ENCODE data around the gene GUCY1A2.
"Not testable (repeated sequence)": the region's sequence is repeated elsewhere in the genome, so short reads cannot be mapped to it uniquely, and the experiment has no call there.

The GUCY1A2 gene, protein sequence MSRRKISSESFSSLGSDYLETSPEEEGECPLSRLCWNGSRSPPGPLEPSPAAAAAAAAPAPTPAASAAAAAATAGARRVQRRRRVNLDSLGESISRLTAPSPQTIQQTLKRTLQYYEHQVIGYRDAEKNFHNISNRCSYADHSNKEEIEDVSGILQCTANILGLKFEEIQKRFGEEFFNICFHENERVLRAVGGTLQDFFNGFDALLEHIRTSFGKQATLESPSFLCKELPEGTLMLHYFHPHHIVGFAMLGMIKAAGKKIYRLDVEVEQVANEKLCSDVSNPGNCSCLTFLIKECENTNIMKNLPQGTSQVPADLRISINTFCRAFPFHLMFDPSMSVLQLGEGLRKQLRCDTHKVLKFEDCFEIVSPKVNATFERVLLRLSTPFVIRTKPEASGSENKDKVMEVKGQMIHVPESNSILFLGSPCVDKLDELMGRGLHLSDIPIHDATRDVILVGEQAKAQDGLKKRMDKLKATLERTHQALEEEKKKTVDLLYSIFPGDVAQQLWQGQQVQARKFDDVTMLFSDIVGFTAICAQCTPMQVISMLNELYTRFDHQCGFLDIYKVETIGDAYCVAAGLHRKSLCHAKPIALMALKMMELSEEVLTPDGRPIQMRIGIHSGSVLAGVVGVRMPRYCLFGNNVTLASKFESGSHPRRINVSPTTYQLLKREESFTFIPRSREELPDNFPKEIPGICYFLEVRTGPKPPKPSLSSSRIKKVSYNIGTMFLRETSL

DNA sequence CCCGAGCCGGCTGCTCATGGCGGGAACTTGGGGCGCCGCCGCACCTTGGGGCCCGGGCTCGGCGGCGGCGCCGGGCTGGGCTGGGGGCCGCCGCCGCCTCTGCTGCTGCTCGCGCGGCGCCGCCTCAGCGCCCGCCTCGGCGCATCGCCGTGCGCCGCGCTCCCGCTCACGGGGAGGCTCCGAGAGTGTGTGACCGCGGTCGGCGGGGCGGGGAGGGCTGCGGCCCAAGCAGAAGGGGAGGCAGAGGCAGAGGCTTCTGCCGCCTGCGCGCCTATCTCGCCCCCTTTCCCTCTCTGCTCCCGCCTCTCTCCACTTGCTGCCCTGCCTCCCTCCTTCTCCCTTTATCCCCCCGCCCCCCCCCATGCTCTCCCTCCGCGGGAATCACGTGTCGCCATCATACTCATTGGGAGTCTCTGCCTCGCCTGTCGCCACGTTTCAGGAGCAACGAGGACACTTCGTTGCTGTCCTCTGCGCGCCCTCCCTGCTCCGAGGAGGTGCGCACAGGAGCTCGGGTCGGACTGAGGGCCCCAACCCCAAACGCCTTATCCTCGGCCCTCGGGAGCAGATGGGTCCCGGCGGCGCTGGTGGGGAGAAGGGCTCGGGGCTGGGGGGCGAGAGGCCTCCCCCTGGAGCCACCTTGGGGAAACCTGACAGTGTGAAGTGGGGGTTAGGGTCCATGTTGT lies at the start of gene GUCY1A2:
Gene GUCY1A2, minus strand, starts transcription at position 258 of the 683 bp plus-strand sequence. CDS start 421 bp downstream, outside the sequence.
- no peak for DNase-seq

DNA sequence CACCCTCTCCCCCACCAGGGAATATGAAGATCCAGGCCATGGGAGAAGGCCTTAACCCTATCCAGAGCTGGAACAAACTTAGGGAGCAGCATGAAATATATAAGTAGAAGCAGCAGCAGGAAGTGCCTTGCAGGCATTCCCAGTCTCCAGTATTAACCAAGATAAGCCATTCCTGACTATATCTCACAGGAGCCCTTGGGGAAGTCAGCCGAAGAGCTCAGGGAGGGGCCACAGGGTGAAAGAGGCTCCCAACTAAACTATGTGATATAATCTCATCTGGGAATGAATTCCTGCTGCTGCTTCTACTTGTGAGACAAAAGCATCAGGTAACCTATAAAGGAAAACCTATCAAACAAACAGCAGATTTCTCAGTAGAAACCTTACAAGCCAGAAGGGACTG lies 36.1 kb upstream of the GUCY1A2 start:
- DNase-seq = no peak

DNA sequence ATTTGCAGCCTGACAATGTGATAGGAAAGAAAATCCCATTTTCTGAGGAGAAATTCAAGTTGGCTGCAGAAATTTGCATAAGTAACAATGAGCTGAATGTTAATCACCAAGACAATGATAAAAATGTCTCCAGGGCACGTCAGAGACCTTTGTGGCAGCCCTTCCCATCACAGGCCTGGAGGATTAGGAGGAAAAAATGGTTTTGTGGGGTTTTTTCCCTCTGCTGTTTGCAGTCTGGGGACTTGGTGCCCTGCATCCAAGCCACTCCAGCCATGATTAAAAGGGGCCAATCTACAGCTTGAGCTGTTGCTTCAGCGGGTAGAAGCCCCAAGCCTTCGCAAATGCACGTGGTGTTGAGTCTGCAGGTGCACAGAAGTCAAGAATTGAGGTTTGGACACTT lies 33.1 kb upstream of the GUCY1A2 start:
- DNase-seq = not testable (repeated sequence)

DNA sequence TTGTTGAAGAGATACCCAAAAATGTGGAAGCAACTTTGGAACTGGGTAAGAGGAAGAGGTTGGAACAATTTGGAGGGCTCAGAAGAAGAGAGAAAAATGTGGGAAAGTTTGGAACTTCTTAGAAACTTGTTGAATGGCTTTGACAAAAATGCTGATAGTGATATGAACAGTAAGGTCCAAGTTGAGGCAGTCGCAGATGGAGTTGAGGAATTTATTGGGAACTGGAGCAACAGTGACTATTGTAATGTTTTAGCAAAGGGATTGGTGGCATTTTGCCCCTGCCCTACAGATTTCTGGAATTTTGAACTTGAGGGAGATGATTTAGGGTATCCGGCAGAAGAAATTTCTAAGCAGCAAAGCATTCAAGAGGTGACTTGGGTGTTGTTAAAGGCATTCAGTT lies 32.6 kb upstream of the GUCY1A2 start:
- DNase-seq = not testable (repeated sequence)

DNA sequence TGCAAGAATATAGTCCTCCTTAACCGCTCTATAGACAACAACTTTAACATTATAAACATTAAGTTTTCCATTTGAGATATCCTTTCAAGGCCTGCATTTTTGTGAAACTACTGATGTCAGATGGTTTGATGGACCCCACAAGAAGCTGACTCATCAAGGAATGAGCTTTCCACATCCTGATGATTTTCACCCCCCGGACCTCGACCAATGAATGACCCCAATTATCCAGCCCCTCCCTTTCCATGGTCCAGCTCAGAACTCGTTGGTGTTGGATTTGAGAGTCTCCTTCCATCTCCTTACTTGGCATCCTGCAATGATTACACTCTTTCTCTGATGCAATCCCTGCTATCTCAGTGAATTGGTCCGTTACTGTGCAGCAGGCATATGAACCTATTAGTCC lies 31.8 kb upstream of the GUCY1A2 start:
- DNase-seq = no peak

DNA sequence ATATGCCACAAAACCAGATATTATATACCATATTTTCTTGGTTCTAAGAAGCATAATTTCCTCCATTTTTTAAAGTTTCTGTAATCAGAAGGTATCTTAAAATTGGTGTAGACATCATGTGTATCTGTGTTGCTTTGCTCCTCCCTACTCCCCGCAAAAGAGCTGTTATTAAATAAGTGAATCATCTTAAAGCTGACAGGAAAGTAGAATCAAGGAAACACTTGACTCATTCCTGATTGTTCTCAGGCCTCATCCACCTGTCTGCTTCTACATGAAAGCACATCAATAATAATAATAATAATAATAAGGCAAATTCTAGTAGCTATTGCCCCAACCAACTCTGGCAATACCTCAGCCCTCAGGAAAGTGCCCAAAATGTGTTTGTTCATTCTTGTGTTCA lies 26.2 kb upstream of the GUCY1A2 start:
- no peak for DNase-seq

DNA sequence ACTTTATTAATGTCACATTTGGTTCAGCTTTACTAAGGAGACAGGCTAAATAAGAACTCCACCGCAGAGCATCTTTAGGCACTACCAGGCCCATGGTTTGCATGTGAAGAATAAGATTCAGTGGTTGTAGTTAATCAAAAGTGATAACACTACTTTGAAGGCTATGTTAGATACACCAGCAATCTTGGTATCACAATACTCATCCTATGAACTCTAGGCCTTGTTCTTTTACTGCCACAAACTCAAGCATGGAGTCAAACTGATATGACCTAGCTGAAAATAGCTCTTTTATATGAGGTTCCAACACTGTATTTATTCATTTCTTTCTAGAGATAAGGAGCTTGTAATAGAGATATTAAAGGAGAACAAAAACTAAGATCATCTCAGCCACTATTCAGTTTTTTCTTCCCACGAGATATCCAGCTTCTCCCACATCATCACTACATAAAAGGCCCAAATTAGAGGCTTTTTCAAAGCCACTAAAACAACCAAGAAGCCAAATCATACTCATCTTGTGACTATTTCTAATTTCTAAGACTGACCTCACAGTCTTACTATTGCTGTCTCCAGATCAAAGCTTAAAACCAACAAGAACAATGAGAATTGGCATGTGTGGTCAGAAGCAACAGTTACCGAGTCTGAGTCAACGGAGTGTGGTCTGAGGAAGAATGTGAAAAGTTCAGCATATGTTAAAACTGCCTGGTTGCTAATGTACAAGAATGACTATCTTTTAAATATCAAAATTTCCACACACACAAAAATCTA lies 25.1 kb upstream of the GUCY1A2 start:
- DNase-seq = no peak

DNA sequence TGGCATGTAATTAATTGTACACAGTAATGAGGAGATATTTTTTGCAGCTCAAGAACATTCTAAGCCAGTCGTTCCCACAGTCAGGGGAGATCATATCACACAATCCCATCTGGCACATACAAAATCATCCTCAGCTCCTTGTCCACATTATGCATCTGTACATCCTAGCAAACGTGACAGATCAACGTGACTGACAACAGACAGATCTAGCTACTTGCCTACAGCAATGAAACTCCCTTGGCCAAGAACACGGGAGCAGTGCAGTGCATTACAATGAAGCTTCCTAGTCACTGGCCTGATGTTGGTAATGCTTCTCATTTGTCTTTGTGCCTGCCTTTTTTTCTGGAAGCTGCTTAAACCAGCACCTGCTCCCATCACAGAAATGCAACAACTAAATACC lies 24.5 kb upstream of the GUCY1A2 start:
- no peak for DNase-seq

DNA sequence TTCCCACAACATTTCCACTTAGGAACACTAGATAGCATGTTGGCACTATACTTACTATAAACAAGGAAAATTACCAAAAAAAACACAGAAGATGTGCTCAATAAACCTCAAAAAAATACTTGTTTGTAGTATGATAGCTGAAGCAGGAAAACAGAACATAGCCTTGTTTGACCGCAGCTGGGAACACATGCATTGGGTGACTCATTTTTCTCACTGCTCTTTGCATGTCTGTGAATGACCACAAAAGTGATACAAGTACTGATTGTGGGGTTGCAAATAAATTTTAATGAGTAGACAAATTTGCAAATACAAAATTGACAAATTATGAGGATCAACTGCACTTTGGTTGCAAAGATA lies 22.8 kb upstream of the GUCY1A2 start:
- DNase-seq = no peak

DNA sequence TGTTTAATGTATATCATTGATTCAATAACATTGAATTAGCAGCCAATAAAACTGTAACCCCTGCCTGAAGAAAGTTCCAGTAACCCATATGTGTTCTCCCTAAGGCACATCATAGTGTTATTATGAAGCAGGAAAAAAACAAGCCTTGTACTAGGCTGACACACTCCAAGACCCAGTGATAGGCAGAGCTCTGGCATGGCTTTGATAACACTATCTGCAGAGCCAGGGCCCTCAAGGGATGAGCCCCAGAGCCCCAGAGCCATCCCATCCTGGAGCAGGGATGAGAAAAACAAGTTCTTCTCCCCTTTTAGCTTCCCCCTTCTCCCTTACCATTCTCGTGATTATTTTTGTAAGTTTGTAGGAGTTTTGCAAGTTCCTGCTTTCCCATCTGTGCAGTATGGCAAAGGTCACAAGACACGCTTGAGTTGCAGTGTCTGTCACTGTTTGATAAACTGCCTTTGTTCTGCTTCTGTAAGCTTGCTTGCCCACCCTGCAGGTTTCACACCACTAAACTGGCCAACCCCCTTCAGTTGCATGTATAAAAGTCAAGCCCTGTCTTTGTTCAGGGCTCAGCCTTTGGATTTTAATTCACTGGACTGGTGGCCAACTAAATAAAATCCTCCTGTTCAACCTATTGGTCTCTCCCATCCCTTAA lies 22.3 kb upstream of the GUCY1A2 start:
- DNase-seq = no peak

DNA sequence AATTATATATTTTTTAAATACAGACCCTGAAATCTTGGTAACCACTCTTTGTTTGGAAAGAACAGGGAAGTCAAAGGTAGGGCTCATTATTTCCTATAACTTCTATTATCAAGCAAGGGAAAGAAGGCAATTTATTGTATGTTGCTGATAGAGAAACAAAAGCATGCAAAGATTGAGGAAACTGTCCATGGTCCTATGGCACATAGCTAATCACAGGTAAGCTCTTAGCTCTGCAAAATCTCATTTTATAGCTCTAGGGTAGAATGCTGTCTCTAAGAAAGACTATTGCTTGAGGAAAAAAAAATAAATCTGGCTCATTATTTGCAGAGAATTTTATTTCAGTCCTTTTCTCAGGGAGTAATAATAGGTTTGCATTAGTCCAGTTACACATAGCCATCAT lies 7.4 kb upstream of the GUCY1A2 start:
- no peak for DNase-seq

DNA sequence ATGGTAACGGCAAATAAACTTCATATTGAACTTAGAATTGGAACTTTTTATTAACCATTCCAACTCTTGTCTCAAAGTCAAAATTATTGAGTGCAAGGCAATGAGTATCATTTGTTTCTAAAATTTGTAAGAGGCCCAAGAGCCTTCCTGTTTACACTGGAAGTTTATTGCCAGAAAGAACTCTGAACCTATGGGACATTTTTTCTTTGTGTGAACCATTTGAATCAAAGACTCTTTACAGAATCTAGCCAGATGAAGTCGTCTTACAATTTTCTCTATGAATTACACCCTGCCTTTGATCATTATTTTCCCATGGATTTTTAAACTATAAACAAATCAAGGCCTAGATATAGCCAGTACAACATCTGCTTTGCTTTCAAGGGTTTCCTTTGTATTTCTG lies 2.3 kb upstream of the GUCY1A2 start:
- DNase-seq = no peak

DNA sequence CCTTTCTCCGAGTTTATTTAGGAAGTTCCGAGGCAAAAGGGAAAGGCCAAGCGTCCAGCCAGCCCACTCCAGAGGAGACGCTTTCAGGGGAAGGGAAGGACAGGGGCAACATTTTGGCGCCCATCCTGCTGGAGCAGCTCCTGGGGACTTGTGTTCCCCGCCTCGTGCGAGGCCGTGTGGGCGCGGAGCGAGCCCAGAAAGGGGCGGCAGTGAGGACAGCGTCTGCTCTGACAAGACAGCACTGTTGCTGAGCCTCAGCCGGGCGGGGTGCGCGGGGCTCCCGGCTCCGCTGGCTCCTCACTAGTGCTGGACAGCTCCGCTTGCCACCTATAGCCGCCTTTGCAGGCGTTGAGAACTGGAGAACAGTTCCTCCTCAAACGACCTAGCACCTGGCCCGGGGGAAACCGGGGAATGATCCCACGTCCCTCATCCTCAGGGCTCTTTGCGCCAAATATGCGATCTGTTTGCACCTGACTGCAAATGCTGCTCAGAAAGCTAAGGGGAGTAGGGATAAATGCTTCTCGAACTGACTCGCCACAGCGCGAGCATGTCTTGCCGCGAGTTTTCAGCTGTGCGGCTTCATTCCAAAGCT lies 722 bp upstream of the GUCY1A2 start:
- no peak for DNase-seq

DNA sequence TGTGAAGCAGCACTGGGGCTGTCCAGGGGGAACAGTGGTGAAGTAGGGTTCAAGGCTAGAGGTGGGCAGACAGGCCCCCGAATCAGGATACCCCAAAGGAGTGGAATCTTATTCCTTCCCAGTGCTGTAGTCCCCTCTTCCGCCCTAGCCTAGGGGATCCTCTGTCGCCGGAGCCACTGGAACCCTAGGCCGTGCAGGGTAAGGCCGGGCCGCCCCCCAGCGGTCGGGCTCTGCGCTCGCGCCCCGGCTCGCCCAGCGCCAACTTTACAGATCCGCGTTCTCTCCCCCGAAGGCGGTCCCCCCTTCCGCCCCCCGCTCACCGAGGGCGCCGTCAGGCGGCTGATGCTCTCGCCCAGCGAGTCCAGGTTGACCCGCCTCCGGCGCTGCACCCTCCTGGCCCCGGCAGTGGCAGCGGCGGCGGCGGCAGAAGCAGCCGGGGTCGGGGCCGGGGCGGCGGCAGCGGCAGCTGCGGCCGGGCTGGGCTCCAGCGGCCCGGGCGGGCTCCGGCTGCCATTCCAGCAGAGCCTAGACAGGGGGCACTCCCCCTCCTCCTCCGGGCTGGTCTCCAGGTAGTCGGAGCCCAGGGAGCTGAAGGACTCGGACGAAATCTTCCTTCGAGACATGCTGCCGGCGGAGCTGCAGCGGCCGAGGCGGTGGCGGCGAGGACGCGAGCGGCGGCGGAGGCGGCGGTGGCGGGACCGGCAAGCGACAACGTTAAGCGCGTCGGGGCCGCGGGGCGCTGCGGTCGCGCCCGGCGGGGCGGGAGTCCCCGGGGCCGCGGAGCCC lies 650 bp downstream of the GUCY1A2 start:
- DNase-seq = no peak

DNA sequence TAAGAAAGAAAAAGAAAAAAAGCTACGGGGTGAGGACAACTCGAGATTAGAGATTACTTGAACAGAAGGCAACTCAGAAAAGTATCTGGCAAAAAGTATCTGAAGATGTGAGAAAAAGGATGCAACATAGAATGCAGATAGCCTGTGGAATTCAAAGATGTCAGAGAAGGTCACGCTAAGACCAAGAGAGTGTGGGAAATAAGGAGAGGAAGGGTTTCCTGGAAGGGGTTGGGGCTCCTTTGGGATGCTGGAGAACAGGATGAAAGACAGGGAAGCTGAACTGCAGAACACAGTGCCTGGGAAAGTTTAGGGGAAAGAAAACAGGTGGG lies 1.2 kb downstream of the GUCY1A2 start:
- no peak for DNase-seq

DNA sequence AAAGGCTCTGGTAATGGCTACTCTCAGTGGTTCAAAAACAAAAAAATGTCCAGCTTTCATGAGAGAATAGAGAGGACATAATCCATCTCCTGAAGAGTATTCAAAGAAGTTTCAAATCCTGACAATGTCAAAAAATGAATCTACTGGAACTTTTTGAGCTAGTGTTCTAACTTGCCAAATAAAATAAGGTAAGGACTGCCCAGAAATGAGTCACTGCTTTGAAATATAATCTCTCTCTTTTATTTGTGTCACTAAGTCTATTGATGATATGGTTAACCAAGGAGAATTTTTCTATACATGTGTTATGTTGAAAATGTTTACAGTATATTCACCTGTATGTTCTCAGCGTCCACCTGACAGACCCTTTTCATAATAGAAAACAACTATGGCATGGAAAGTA lies 3.4 kb downstream of the GUCY1A2 start:
- no peak for DNase-seq

DNA sequence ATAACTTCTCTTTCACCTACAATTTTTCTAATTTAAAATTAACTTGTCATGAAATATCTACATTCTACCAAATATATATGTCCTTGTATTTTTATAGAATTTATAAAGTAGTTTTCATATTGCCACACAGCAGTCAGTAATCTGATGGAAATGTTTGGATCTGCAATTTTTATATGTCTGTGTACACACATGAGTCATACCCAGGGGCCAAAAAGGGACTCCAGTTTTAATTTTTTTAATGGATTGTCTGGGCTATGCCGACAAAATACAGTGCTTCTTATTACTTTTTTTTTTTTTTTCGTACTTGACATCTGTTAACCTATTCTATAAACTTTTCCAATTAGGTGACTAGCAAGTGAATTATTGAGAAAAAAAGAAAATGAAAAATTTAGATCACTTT lies 6.3 kb downstream of the GUCY1A2 start:
- no peak for DNase-seq

DNA sequence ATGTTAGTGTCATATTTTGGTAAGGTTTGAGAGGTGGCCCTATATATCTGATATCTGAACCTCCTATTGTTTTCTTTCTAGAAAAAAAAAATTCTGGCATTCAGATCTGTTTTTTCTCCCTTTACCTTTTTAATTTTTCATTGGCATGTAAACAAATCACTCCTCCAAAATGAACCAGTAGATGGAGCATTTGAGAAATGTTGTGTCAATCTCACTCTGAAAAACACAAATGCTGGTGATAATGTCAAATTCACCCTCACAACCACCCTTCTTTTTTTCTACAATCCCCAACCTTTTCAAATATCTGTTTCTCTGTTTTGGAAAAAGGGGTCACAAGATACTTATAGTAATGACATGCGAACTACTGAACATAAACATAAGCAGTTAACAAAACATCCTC lies 9.1 kb downstream of the GUCY1A2 start:
- DNase-seq = no peak

DNA sequence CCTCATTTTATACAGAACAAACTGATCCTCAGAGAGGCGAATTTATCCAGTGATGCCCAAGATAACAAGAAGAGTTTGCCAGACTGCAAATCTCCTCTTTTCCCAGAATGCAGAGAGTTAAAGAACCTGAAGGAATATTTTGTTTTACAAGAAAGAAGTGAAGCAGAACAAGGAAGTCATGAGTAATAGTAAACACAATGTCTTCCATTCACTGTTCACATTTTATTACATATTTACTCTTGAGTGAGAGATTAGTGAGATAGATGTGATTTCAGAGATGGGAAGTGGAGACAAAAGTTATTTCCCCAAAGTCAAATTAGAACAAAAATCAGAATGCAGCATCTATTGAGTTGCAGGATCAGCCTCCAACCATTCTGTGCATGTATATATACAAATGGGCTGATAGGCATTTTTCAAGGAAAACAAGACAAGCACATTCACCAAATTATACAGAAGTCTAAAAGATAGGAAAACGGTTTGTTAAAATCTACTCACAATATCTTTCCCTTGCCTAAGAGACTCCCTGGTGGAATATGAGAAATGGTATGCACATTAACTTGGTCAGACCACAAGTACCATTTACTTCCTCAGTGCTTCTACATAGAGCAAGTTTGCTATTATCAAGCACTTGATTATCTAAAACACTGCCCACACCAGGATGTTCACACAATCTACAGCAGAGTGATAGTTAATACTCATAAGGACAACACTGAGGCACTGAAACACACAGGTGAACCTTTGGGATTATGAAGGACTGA lies 12.0 kb downstream of the GUCY1A2 start:
- DNase-seq = no peak

DNA sequence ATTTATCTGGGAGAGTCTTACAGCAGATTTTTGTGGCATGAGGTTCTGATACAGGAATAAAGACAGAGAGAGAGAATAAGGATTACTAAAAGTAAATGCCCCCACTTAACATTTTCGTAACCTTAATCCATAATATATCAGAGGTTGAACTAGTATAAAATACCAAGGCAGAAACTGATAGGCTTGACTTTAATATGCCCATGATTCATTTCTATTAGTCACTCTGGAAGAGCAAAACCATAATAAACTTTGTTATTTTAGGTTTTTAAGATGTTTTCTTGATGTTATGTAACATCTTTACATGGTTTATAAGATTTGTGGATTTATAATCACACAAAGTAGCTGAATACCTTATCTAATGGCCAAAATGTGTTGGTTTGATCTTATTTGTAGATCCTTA lies 19.1 kb downstream of the GUCY1A2 start:
- DNase-seq = no peak

DNA sequence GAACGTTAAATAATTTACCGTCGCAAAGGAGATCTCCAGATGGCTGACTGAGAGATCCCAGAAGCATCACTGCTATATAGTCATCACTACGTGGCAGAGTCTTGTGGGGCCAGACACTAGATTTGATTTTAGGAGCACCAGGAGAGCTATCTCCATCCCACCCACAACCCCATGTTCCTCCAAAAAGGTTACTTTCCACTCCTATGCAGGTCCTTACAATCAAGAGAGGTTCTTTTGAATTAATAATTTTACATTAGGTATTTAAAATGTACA lies 19.4 kb downstream of the GUCY1A2 start:
- DNase-seq = no peak
